ENCODE results near the gene CHN2.

DNA sequence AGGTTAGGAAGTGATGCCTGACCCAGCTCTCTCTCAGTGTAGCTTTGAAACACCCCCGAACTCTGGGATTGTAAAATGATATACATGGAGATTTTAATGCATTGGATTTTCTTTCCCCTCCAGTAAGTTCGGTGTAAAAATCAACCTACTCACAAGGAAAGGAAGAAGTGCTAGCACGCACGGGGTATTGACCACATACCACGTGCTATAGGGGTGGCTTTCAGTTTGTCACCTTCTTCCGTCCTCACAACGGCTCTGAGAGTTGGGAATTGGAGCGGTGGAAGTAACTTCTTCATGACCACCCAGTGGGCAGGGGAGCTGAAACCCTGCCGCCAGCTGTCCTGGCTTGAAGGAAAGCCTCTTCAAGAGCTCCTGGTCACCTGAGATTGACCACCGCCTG is 219.6 kb downstream of the CHN2 start:
- TF ChIP-seq, protein P1, sequence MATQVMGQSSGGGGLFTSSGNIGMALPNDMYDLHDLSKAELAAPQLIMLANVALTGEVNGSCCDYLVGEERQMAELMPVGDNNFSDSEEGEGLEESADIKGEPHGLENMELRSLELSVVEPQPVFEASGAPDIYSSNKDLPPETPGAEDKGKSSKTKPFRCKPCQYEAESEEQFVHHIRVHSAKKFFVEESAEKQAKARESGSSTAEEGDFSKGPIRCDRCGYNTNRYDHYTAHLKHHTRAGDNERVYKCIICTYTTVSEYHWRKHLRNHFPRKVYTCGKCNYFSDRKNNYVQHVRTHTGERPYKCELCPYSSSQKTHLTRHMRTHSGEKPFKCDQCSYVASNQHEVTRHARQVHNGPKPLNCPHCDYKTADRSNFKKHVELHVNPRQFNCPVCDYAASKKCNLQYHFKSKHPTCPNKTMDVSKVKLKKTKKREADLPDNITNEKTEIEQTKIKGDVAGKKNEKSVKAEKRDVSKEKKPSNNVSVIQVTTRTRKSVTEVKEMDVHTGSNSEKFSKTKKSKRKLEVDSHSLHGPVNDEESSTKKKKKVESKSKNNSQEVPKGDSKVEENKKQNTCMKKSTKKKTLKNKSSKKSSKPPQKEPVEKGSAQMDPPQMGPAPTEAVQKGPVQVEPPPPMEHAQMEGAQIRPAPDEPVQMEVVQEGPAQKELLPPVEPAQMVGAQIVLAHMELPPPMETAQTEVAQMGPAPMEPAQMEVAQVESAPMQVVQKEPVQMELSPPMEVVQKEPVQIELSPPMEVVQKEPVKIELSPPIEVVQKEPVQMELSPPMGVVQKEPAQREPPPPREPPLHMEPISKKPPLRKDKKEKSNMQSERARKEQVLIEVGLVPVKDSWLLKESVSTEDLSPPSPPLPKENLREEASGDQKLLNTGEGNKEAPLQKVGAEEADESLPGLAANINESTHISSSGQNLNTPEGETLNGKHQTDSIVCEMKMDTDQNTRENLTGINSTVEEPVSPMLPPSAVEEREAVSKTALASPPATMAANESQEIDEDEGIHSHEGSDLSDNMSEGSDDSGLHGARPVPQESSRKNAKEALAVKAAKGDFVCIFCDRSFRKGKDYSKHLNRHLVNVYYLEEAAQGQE (IDR thresholded peaks at IDR 0.05; ENCODE audit: insufficient read depth in 1 of 2, low read depth in 2 of 2, low read length in 2 of 2): no peak
- TF ChIP-seq TAF1 (IDR thresholded peaks at IDR 0.05; ENCODE audit: borderline replicate concordance, insufficient read depth, low read length) (no peak), POLR2AphosphoS5 (IDR thresholded peaks at IDR 0.05; ENCODE audit: low read depth, low read length) (no peak)

Data from PFSK-1 (cell line).